Right cardiac atrium (tissue), 5 donors: ENCODE measurements around the gene EFNA5. TPM values are rescaled to one million over a fixed set of nuclear protein-coding genes. Genes with fewer than 3 reads are reported as not detected.
"Not testable (repeated sequence)": the region's sequence is repeated elsewhere in the genome, so short reads cannot be mapped to it uniquely, and the experiment has no call there.

Source experiments
- ATAC-seq, 2 donors: fragments of 200-7000 bp; cut with Tn5 transposase; one replicate each; pipeline versions ENCODE4 v1.8.0 to v1.9.1; 2020; ENCODE audit warnings: moderate library complexity in 2 of 2, mild to moderate bottlenecking in 1 of 2
- DNase-seq, 3 donors: peaks; one replicate each; pipeline ENCODE4 v3.0.0-alpha.2; 2020
- H3K27ac ChIP-seq: one replicate; pipeline ENCODE4 v1.5.1; 2013; ENCODE audit warnings: mild to moderate bottlenecking, low read length, control low read depth, moderate library complexity
- H3K27me3 ChIP-seq: one replicate; pipeline ENCODE4 v1.6.1; 2013; ENCODE audit not compliant: control insufficient read depth, insufficient read depth
- H3K4me1 ChIP-seq: one replicate; pipeline ENCODE4 v1.6.1; 2013; ENCODE audit warnings: low read length; ENCODE audit not compliant: control insufficient read depth, insufficient read depth
- H3K4me3 ChIP-seq: one replicate; pipeline ENCODE4 v1.5.1; 2013; ENCODE audit warnings: low read length, control low read depth
- H3K9me3 ChIP-seq: one replicate; pipeline ENCODE4 v1.6.1; 2013; ENCODE audit warnings: low read length; ENCODE audit not compliant: control insufficient read depth
- WGBS: extraction: QIAGEN DNeasy Blood & Tissue Kit; methylation state at CpG from one replicate; pipeline ENCODE4 v1.1.7; 2013; 5-methylcytosine and 5-hydroxymethylcytosine counted together
- intact Hi-C, 4 donors: fragments of 100-400 bp; cut with DNase I; formaldehyde crosslinking; loops; one replicate each; pipeline versions ENCODE4 v1.11.0 to v1.14.0; 2022 to 2023
- polyA plus RNA-seq: library from polyadenylated mRNA; stranded (reverse); fragments of 200-250 nt; gene quantifications from one replicate; pipeline ENCODE4 v1.2.3, GENCODE V29; 2013
- total RNA-seq, 4 donors: library from RNA; stranded (reverse); fragmentation: NEBNext Ultra II Directional; extraction: Animal tissue kit (Norgen Biotek cat#: 25700); gene quantifications; one replicate each; pipeline ENCODE4 v1.2.1, GENCODE V29; 2021
- donor health status: healthy with polysubstance abuse.
- donor health status: DM: no; HTN: yes; CAD: no.
- donor health status: DM: no; HTN: no; CAD: no.
- donor health status: DM: no; HTN: yes; CAD: no; lungs with severe emphysema.
- donor health status: DM: yes; HTN: yes; CAD: no.

Gene EFNA5
- total and polyA plus RNA-seq, 5 donors, result 4.5 to 26.4 (median 21.8) TPM

DNA sequence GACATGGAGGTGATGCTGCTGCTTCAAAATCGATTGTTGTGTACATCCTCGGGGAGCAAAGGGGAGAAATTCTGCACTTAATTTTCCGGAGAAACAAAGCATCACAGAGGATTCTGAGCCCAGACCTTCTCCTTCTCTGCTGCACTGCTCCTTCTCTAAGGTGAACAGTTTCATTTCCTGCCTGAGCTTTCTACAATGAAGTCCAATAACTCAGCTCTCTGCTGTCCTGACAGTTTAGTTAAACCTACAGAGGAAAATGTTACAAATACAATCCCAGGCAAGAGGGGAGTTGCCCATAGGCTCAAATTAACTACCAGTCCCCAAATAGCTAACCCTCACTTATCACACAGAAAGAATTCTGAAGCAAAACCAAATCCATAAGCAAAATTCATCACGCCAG, 206.3 kb downstream of the EFNA5 start:
- Histone ChIP-seq H3K27me3 (no peaks in the 10 kb centered on the region), H3K4me1 (peaks cover 6% of the 10 kb centered on the region), H3K9me3 (no peaks in the 10 kb centered on the region), H3K4me3 (no peak overlapping the region), H3K27ac (no peak overlapping the region)
- 72% methylated on average over 4 of the region's 4 CpGs for WGBS
- DNase-seq, result no peak
- intact Hi-C loops, result no loop called here
- no peak for ATAC-seq

DNA sequence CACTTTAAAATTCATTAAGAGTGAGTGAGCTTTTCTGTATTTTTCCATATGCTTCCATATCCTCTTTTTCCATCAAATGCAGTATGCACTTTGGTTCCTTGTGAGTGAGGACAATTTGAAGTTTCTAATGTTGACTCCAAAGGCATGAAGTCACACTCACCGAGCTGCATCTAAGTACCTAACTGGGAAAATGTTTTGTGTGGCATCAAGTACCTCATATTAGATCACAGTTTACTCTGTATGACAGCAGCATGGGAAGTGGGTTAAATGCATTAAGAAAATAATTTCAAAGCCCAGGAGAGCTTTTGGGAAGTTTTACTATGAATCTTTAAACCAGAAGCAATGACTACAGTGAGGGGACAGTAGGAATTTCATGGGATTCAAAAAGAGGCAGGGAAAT, 207.0 kb downstream of the EFNA5 start:
- intact Hi-C loops, result no loop called here

DNA sequence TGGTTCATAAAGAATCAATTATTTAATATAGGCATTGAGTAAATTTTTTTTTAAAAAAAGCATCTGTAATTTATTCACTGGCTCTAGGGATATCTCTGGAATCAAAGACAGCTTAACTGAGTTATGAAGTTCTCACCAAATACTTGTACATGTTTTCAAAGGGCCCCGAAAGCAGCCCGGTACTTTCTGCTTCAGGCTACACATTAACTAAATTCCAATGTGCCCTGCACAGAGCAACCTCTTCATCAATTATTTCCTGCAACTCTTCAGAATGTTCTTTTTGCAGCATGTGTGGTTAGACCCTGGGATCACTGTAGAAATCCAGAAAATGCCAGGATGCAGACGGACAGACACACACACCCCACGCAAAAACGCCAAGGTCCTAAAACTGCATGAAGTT, 209.0 kb downstream of the EFNA5 start:
- WGBS, result 90% methylated on average over 5 of the region's 5 CpGs
- H3K27me3 ChIP-seq, result no peaks in the 10 kb centered on the region
- H3K4me3 ChIP-seq, result no peak overlapping the region
- H3K27ac ChIP-seq, result no peak overlapping the region
- no peaks in the 10 kb centered on the region for H3K9me3 ChIP-seq
- DNase-seq, result no peak
- ATAC-seq, result no peak
- H3K4me1 ChIP-seq, result peaks cover 6% of the 10 kb centered on the region
- intact Hi-C loops, result no loop called here

More for the DNA sequence above, 207.0 kb downstream of the EFNA5 start:
- no peak for DNase-seq
- H3K9me3 ChIP-seq, result no peaks in the 10 kb centered on the region
- no peak overlapping the region for H3K4me3 ChIP-seq
- no peaks in the 10 kb centered on the region for H3K27me3 ChIP-seq
- 59% methylated on average over 1 of the region's 1 CpG for WGBS
- H3K4me1 ChIP-seq, result peaks cover 6% of the 10 kb centered on the region
- ATAC-seq, result no peak
- no peak overlapping the region for H3K27ac ChIP-seq

DNA sequence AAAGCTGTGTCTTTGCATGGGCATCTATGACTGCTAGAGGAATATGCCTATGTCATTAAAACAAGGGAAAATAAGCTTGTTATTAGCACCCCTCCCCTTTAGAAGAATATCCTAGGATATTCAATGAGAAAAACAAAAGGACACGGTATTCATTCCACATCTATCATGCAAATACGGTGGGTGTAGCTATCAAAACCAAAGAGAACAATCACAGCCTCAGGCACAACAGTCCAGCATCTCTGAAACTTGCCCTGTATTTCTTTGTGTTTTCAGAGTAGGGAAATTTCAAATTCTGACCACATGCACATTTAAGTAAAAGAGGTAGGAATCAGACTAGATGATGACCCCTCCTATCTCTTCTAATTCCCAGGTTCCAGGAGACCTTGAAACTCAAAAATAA, 209.9 kb downstream of the EFNA5 start:
- H3K4me1 ChIP-seq, result peaks cover 4% of the 10 kb centered on the region
- intact Hi-C loops, result no loop called here

DNA sequence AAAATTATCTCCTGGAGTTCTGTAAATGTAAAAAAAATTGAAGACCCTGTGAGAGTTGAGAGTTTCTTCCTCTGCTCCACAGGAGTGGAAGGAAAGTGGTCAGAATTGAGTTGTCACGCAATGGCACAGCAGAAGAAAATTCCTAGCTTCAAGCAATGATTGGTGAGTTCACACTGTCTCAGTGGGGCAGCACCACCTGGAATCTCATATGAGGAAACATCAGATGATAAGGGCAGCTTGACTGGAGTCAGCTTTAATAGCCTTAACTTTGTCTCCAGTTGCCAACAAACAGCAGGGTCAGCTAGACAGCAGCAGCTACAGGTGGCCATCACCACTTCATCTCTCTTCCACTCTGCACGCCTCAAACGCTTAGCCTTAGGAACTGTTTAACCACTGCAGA, 211.1 kb downstream of the EFNA5 start:
- Histone ChIP-seq H3K4me3 (no peak overlapping the region), H3K27me3 (no peaks in the 10 kb centered on the region), H3K4me1 (peaks cover 4% of the 10 kb centered on the region), H3K27ac (no peak overlapping the region), H3K9me3 (no peaks in the 10 kb centered on the region)
- WGBS, result 97% methylated on average over 3 of the region's 3 CpGs
- intact Hi-C loops, result no loop called here
- ATAC-seq (no peak), DNase-seq (no peak)

More for the DNA sequence above, 209.9 kb downstream of the EFNA5 start:
- H3K9me3 ChIP-seq, result no peaks in the 10 kb centered on the region
- DNase-seq, result no peak
- no peaks in the 10 kb centered on the region for H3K27me3 ChIP-seq
- H3K27ac ChIP-seq, result no peak overlapping the region
- H3K4me3 ChIP-seq, result no peak overlapping the region
- no peak for ATAC-seq
- 75% methylated on average over 2 of the region's 2 CpGs for WGBS

DNA sequence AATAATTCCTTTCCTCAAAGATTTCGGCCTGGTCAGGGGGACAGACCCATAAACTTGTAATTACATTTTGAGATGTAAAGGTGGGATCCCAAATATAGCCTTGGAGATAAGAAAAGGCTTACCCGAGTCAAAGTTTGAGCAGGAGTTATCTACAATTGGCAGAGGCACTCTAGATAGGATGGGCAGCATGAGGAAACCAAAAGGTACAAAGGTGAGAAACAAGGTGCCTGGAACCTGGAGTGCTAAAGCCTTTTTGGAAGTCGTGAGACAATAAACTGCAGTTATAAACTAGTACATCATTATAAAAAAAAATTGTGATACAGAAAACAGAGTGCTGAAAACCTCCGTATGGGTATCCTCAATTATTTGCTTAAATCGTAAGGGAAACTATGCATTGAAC, 212.4 kb downstream of the EFNA5 start:
- no peak overlapping the region for H3K4me3 ChIP-seq
- DNase-seq (no peak), ATAC-seq (no peak)
- no peaks in the 10 kb centered on the region for H3K27me3 ChIP-seq
- 65% methylated on average over 5 of the region's 5 CpGs for WGBS
- no peaks in the 10 kb centered on the region for H3K9me3 ChIP-seq
- no peak overlapping the region for H3K27ac ChIP-seq
- H3K4me1 ChIP-seq, result no peaks in the 10 kb centered on the region
- intact Hi-C loops, result no loop called here

DNA sequence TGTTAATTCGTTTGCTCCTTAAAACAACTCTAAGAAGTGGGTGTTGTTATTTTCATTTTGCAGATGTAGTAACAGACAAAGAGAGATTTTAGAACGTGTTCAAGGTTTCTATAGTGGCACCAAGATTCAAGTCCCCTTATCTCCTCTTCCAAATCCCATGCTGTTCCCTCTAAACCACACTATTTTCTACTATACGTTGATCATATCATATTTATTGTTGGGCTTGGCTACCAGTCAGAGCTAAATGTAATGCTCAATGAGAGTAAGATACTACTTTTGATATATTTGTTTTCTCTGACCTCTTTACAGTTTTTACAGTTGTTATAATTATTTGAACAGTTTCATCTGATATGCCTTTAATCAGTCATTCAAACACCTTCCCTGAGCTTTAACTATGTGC, 212.9 kb downstream of the EFNA5 start:
- Histone ChIP-seq H3K9me3 (no peaks in the 10 kb centered on the region), H3K27me3 (no peaks in the 10 kb centered on the region), H3K27ac (no peak overlapping the region), H3K4me1 (no peaks in the 10 kb centered on the region), H3K4me3 (no peak overlapping the region)
- 51% methylated on average over 3 of the region's 3 CpGs for WGBS
- ATAC-seq (no peak), DNase-seq (no peak)
- intact Hi-C loops, result no loop called here

DNA sequence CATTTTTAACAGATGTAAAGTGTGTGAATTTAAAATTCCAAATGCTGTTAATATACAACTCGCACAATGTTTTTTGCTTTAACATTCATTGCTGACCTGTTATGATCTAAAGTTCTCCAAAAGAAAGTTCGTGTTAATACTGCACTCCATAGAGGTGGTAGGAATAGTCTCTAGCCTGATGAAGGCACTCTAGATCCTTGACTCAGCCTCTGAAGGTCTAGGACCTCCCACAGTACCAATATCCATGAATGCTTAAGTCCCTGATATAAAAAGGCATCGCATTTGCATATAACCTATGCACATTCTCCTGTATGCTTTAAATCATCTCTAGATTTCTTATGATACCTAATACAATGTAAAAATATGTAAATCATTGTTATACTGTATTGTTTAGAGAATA, 213.6 kb downstream of the EFNA5 start:
- intact Hi-C loops, result no loop called here
- H3K27me3 ChIP-seq, result no peaks in the 10 kb centered on the region
- no peaks in the 10 kb centered on the region for H3K9me3 ChIP-seq
- ATAC-seq, result no peak
- DNase-seq, result no peak
- H3K4me3 ChIP-seq, result no peak overlapping the region
- WGBS, result 88% methylated on average over 3 of the region's 3 CpGs
- no peak overlapping the region for H3K27ac ChIP-seq
- H3K4me1 ChIP-seq, result no peaks in the 10 kb centered on the region

DNA sequence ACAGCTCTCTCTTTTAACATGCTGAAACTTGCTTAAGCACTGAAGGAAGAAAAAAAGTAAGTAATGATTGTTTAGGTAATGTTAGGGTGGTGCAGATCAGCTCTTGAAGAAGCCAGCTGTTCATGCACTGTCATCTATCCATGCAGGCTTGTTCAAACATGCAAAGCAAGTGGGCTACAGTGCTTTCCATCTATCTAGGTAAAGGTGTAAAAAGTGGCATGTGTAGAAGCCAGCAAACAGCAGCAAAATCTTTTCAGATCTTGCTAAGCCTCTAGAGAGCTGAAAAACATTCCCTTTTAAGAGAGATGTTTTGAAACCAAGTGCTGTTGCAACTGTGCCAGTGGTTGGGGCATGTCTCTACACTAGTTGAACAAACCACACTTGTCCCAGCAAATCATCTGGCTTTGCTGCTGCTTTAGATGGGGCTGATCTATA, 214.4 kb downstream of the EFNA5 start:
- H3K9me3 ChIP-seq, result no peaks in the 10 kb centered on the region
- intact Hi-C loops, result no loop called here

DNA sequence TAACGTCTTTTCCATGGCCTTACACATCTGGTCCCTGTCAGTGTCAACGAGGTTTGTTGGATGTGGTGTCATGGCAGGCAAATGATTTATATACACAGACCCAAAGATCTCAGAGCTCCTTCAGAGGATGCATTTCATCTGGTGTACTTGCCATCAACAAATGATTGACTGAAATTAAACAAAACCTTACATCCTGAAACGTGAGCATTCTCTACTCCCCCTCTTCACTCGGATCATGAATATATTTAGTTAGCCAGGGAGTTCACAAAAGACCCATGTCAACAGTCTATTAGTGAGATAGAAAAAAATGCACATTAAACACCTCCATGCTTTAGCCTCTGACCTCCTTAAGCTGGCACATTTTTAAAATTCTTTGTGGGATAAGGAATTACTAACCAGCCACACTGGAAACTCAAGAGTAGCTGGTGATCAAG, 215.6 kb downstream of the EFNA5 start:
- intact Hi-C loops, result no loop called here
- 42% methylated on average over 4 of the region's 4 CpGs for WGBS
- no peak for DNase-seq

More for the DNA sequence above, 214.4 kb downstream of the EFNA5 start:
- ATAC-seq, result no peak
- Histone ChIP-seq H3K27me3 (no peaks in the 10 kb centered on the region), H3K27ac (no peak overlapping the region), H3K4me1 (no peaks in the 10 kb centered on the region), H3K4me3 (no peak overlapping the region)
- DNase-seq, result no peak

DNA sequence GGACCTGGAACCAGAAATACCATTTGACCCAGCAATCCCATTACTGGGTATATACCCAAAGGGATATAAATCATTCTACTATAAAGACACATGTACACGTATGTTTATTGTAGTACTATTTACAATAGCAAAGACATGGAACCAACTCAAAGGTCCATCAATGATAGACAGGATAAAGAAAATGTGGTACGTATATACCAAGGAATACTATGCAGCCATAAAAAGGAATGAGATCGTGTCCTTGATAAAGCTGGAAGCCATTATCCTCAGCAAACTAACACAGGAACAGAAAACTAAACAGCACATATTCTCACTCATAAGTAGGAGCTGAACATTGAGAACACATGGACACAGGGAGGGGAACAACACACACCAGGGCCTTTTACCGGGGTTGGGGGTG, 218.9 kb downstream of the EFNA5 start:
- 95% methylated on average over 4 of the region's 4 CpGs for WGBS
- H3K9me3 ChIP-seq, intact Hi-C loops, H3K4me1 ChIP-seq, H3K4me3 ChIP-seq, H3K27ac ChIP-seq, H3K27me3 ChIP-seq, DNase-seq, ATAC-seq: not testable (repeated sequence)

More for the DNA sequence above, 215.6 kb downstream of the EFNA5 start:
- H3K4me1 ChIP-seq, result no peaks in the 10 kb centered on the region
- no peaks in the 10 kb centered on the region for H3K9me3 ChIP-seq
- no peak overlapping the region for H3K4me3 ChIP-seq
- no peak overlapping the region for H3K27ac ChIP-seq
- H3K27me3 ChIP-seq, result no peaks in the 10 kb centered on the region
- no peak for ATAC-seq

DNA sequence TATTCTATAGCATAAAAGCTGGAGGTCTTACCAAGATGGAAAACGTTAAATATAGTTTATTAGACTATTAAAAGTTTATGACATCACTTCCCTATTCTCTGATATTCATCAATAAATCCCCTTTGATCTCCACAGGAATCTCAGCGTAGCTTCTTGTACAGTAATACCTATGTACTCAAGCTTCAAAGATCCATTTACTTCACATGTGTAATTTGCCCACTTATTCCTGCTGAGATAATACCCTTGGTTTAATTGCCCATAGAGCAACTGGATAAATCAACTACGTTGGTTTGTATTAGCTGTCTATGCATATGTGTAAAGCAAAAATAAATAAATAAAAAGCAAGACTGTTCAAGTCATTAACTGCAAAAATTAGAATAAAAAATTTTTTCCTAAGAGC, 219.7 kb downstream of the EFNA5 start:
- ATAC-seq, result no peak

More for the DNA sequence above, 219.7 kb downstream of the EFNA5 start:
- intact Hi-C loops, result no loop called here
- H3K9me3 ChIP-seq, result no peaks in the 10 kb centered on the region
- H3K27ac ChIP-seq, result no peak overlapping the region
- no peak for DNase-seq
- 78% methylated on average over 3 of the region's 3 CpGs for WGBS
- no peak overlapping the region for H3K4me3 ChIP-seq
- no peaks in the 10 kb centered on the region for H3K27me3 ChIP-seq
- no peaks in the 10 kb centered on the region for H3K4me1 ChIP-seq
